ENCODE measurements around the gene WDPCP. TPM values are rescaled to one million over a fixed set of nuclear protein-coding genes. Genes with fewer than 3 reads are reported as not detected.

Gene WDPCP
- total RNA-seq, 3 donors from 2014 or later (not counting 1 experiment from before 2014, with no cell fraction given): 22.0 to 23.7 (median 22.9) TPM

- intact Hi-C loops (cut with micrococcal nuclease): no loop called here
These were observed 241.9 kb downstream of the WDPCP start for GRCh38 chr2:63346411-63346810.

DNA sequence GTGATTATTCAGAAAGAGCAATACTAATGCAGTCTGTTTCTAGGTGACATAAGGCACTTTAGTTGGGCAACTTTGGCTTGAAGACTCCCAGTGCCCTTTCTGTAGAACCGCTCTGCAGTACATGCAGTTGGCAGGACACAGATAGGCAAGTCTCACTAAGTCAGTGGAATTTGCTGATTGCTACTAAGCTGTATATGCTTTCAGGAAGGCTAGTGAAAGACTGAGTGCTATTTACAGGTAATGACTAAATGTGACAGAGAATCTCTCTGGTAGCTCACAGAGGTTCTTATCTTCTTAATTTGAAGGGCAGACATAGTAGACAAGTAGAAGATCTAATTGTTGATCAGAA is 243.0 kb downstream of the WDPCP start:
- no peaks in the 10 kb centered on the region for H3K4me1 Mint-ChIP-seq
- intact Hi-C loops (cut with micrococcal nuclease): no loop called here
- no peaks in the 10 kb centered on the region for H3K27me3 Mint-ChIP-seq (ENCODE audit: low read depth in 2 of 2)
- no peak overlapping the region for H3K4me3 ChIP-seq (ENCODE audit: low read length)
- DNase-seq: no peak
- 94% methylated on average over 1 of the region's 1 CpG for WGBS (ENCODE audit: insufficient coverage)
- no peaks in the 10 kb centered on the region for H3K36me3 ChIP-seq (ENCODE audit: control insufficient read depth, insufficient read depth, low read length)
- TF ChIP-seq CTCF (IDR thresholded peaks at IDR 0.05): no peak
- peaks cover 9% of the 10 kb centered on the region for H3K9me3 ChIP-seq (ENCODE audit: control insufficient read depth, insufficient read depth, low read length)
- ATAC-seq: no peak
- H3K27ac ChIP-seq (ENCODE audit: low read length): no peak overlapping the region
- H3K9me3 Mint-ChIP-seq: peaks cover 12 to 22% of the 10 kb centered on the region in 2 donors
- no peaks in the 10 kb centered on the region for H3K27me3 ChIP-seq (ENCODE audit: control insufficient read depth, insufficient read depth, low read length)
- no peaks in the 10 kb centered on the region for H3K4me1 ChIP-seq (ENCODE audit: control insufficient read depth, insufficient read depth, low read length)
- peaks cover 19% of the 10 kb centered on the region for H3K36me3 Mint-ChIP-seq
- H3K27ac Mint-ChIP-seq: no peak overlapping the region
- no peak overlapping the region for H3K4me3 Mint-ChIP-seq

More at GRCh38 chr2:63346411-63346810, 241.9 kb downstream of the WDPCP start:
- H3K27ac ChIP-seq (ENCODE audit: low read length): no peak overlapping the region
- Mint-ChIP-seq H3K27ac (no peak overlapping the region), H3K9me3 (peaks cover 12 to 22% of the 10 kb centered on the region in 2 donors), H3K4me1 (no peaks in the 10 kb centered on the region), H3K4me3 (no peak overlapping the region), H3K36me3 (peaks cover 19% of the 10 kb centered on the region), H3K27me3 (ENCODE audit: low read depth in 2 of 2) (no peaks in the 10 kb centered on the region)
- peaks cover 8% of the 10 kb centered on the region for H3K9me3 ChIP-seq (ENCODE audit: control insufficient read depth, insufficient read depth, low read length)
- no peak for DNase-seq
- no peak for TF ChIP-seq CTCF (IDR thresholded peaks at IDR 0.05)
- H3K4me1 ChIP-seq (ENCODE audit: control insufficient read depth, insufficient read depth, low read length): no peaks in the 10 kb centered on the region
- H3K4me3 ChIP-seq (ENCODE audit: low read length): no peak overlapping the region
- no peak for ATAC-seq
- H3K27me3 ChIP-seq (ENCODE audit: control insufficient read depth, insufficient read depth, low read length): no peaks in the 10 kb centered on the region
- no peaks in the 10 kb centered on the region for H3K36me3 ChIP-seq (ENCODE audit: control insufficient read depth, insufficient read depth, low read length)

DNA sequence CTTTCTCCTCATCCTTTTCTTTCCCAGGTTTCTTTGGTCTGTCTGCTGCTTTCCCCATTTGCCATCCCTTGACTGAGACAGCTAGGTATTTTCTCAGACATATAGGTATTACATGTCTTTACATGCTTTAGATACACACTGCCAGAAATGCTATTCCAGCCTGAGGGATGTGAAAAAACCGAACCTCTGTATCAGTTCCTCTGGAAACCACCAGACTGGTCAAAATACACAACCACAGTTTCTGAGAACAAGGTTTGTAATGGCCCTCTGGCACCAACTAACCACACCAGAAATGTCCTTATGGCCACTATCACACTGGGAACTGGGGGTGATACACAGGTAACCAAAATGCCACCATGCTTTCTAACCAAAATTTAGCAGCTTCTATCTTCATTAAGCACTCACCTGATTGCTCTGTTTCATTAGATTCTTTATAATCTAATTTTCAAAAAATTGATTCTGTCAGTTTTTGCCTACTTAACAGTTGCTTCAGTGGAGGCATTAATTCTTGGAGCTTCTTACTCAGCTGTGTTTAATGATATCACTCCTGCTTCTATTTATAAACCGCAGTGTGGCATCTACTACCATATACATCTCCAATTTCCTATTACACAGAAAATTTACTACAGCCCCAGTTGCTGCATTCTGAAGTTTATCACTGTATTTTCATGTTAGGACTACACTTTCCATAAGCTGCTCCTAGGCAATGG is 243.5 kb downstream of the WDPCP start:
- Mint-ChIP-seq H3K36me3 (peaks cover 24% of the 10 kb centered on the region), H3K9me3 (peaks cover 12 to 22% of the 10 kb centered on the region in 2 donors), H3K4me1 (no peaks in the 10 kb centered on the region), H3K27ac (no peak overlapping the region), H3K27me3 (ENCODE audit: low read depth in 2 of 2) (no peaks in the 10 kb centered on the region), H3K4me3 (no peak overlapping the region)
- H3K27ac ChIP-seq (ENCODE audit: low read length): no peak overlapping the region
- TF ChIP-seq CTCF (IDR thresholded peaks at IDR 0.05): no peak
- H3K9me3 ChIP-seq (ENCODE audit: control insufficient read depth, insufficient read depth, low read length): peaks cover 11% of the 10 kb centered on the region
- intact Hi-C loops (cut with micrococcal nuclease): no loop called here
- DNase-seq: no peak
- H3K4me1 ChIP-seq (ENCODE audit: control insufficient read depth, insufficient read depth, low read length): no peaks in the 10 kb centered on the region
- H3K27me3 ChIP-seq (ENCODE audit: control insufficient read depth, insufficient read depth, low read length): no peaks in the 10 kb centered on the region
- WGBS (ENCODE audit: insufficient coverage): 95% methylated on average over 2 of the region's 2 CpGs
- no peak for ATAC-seq
- H3K36me3 ChIP-seq (ENCODE audit: control insufficient read depth, insufficient read depth, low read length): no peaks in the 10 kb centered on the region
- H3K4me3 ChIP-seq (ENCODE audit: low read length): no peak overlapping the region
